Measurements from ENCODE around the gene DAPK2. TPM values are rescaled to one million over a fixed set of nuclear protein-coding genes. Genes with fewer than 3 reads are reported as not detected.

Gene DAPK2
- total RNA-seq, 1 donor from 2014 or later = 2.6 TPM

DNA sequence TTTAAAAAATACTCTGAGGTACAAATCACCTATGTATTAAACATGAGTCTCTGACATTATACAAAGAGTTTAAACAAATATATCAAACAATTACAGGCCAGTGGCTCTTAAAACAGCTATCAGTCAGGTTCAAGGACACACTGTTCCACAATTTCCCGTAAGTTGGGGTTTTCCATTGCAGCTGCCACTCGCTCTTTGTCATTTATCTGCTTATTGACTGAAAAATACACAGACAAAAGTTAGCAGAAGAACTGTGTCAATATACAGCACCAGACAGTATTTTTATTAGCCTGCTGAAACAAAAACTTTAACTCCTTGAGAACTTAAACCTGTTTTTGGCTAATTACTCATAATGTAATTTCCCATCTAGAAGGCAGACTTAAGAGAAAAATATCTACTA, 26.5 kb upstream of the DAPK2 start:
- Mint-ChIP-seq H3K36me3 (ENCODE audit: unreplicated experiment) (no peaks in the 10 kb centered on the region), H3K27ac (ENCODE audit: unreplicated experiment) (no peak overlapping the region), H3K27me3 (ENCODE audit: unreplicated experiment) (no peaks in the 10 kb centered on the region), H3K4me1 (ENCODE audit: low read depth, unreplicated experiment) (peaks cover 4% of the 10 kb centered on the region), H3K9me3 (ENCODE audit: unreplicated experiment) (no peaks in the 10 kb centered on the region), H3K4me3 (ENCODE audit: unreplicated experiment) (no peak overlapping the region)
- TF ChIP-seq, protein P1, sequence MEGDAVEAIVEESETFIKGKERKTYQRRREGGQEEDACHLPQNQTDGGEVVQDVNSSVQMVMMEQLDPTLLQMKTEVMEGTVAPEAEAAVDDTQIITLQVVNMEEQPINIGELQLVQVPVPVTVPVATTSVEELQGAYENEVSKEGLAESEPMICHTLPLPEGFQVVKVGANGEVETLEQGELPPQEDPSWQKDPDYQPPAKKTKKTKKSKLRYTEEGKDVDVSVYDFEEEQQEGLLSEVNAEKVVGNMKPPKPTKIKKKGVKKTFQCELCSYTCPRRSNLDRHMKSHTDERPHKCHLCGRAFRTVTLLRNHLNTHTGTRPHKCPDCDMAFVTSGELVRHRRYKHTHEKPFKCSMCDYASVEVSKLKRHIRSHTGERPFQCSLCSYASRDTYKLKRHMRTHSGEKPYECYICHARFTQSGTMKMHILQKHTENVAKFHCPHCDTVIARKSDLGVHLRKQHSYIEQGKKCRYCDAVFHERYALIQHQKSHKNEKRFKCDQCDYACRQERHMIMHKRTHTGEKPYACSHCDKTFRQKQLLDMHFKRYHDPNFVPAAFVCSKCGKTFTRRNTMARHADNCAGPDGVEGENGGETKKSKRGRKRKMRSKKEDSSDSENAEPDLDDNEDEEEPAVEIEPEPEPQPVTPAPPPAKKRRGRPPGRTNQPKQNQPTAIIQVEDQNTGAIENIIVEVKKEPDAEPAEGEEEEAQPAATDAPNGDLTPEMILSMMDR (IDR thresholded peaks at IDR 0.05; ENCODE audit: partially characterized antibody, unreplicated experiment) = no peak
- no peak for DNase-seq

DNA sequence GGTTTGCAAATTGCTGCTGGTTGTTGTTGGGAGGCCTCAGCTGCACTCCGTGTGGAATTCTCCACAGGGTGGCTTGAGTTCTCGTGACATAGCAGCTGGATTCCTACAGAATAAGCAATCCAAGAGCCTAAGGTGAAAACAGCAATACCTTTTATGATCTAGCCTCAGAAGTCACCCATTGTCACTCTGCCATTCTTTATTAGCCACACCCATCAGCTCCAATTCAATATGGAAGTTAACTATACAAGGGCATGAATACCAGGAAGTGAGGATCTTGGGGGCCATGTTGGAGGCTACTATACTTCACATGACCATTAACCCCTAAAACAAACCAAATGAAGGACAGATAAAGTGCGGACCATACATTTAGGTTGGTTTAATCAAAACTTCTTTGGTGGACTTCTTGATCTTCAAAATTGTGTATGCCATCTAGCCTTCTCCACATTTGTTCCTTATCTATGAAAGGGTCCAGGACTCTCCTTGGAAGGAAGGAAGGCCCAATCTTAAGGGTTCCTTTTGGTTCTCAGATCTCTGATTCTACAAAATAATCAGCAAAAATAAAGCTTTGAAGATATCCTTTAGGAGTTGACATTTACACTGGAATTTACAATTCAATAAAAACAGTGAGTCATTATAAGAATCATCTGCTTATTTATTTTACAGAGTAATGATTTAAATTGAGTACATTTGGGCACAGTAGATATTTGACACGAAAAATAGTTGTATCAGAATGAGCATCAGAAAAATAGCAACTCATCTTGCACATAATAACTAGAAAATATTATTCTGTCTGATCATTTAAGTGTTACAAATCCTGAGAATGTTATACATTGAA, 25.9 kb upstream of the DAPK2 start:
- Mint-ChIP-seq H3K36me3 (ENCODE audit: unreplicated experiment) (no peaks in the 10 kb centered on the region), H3K4me1 (ENCODE audit: low read depth, unreplicated experiment) (peaks cover 4% of the 10 kb centered on the region), H3K4me3 (ENCODE audit: unreplicated experiment) (no peak overlapping the region), H3K27me3 (ENCODE audit: unreplicated experiment) (no peaks in the 10 kb centered on the region), H3K27ac (ENCODE audit: unreplicated experiment) (no peak overlapping the region), H3K9me3 (ENCODE audit: unreplicated experiment) (no peaks in the 10 kb centered on the region)
- no peak for DNase-seq
- TF ChIP-seq, protein P1 (IDR thresholded peaks at IDR 0.05; ENCODE audit: partially characterized antibody, unreplicated experiment) = no peak

DNA sequence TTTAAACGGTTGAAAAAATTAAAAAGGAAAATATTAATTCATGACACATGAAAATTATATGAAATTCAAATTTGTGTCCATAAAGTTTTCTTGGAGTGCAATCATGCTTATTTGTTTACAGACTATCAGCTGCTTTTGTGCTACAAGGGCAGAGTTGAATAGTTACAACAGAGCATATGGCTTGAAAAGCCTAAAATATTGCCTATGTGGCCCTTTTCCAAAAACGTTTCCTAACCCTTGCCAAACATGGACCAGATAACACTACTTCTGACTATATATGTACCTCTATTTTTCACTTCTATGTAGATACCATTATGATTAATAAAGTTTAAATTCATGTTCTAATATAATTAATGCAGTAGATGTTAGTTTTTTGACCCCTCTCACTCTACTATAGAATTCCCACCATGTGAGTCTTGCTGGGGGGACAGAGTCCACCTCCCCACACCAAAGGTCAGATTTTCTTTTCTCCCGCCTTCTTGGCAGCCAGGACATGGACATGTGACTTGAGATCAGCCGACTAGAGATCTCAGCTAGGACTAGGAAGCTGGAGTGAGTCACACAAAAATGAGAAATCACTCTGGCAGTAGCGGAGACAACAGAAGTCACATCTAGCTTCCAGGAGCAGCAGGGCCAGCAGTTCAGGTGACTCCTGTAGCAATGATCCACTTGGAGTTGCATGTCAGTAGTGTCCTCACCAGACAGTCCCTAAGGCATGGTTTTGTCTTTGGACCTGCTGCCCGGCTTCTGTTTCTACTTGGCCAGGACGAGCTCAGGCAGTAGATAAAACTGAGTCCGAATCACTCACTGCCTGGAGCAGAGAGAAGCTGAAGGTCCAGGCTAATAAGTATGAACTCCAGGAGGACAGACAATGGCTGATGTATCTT, 24.9 kb upstream of the DAPK2 start:
- Mint-ChIP-seq H3K4me3 (ENCODE audit: unreplicated experiment) (no peak overlapping the region), H3K9me3 (ENCODE audit: unreplicated experiment) (no peaks in the 10 kb centered on the region), H3K27me3 (ENCODE audit: unreplicated experiment) (no peaks in the 10 kb centered on the region), H3K4me1 (ENCODE audit: low read depth, unreplicated experiment) (peaks cover 4% of the 10 kb centered on the region), H3K36me3 (ENCODE audit: unreplicated experiment) (no peaks in the 10 kb centered on the region), H3K27ac (ENCODE audit: unreplicated experiment) (no peak overlapping the region)
- DNase-seq = no peak
- TF ChIP-seq, protein P1 (IDR thresholded peaks at IDR 0.05; ENCODE audit: partially characterized antibody, unreplicated experiment) = no peak

DNA sequence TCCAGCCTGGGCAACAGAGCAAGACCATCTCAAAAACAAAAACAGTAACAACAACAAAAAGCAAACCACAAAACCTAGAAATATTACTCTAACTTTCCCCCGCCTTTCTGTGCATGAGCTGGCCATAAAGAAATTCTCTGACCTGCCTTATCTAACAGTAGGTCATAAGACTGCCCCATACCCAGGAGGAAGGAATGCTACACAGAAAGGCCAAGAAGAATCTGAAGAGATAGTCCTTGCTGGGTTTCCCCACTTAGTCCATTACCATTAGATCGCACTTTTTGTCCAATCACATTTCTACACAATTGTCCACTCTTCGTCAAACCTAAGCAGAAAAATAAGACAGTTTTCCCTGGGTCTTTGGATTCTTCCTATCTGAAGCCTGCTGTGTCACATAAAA, 23.8 kb upstream of the DAPK2 start:
- no peak for DNase-seq
- Mint-ChIP-seq H3K27me3 (ENCODE audit: unreplicated experiment) (no peaks in the 10 kb centered on the region), H3K4me1 (ENCODE audit: low read depth, unreplicated experiment) (peaks cover 4% of the 10 kb centered on the region), H3K27ac (ENCODE audit: unreplicated experiment) (no peak overlapping the region), H3K9me3 (ENCODE audit: unreplicated experiment) (no peaks in the 10 kb centered on the region), H3K4me3 (ENCODE audit: unreplicated experiment) (no peak overlapping the region), H3K36me3 (ENCODE audit: unreplicated experiment) (no peaks in the 10 kb centered on the region)
- TF ChIP-seq, protein P1 (IDR thresholded peaks at IDR 0.05; ENCODE audit: partially characterized antibody, unreplicated experiment) = no peak
